ENCODE measurements around the gene ILKAP.

The ILKAP gene

DNA sequence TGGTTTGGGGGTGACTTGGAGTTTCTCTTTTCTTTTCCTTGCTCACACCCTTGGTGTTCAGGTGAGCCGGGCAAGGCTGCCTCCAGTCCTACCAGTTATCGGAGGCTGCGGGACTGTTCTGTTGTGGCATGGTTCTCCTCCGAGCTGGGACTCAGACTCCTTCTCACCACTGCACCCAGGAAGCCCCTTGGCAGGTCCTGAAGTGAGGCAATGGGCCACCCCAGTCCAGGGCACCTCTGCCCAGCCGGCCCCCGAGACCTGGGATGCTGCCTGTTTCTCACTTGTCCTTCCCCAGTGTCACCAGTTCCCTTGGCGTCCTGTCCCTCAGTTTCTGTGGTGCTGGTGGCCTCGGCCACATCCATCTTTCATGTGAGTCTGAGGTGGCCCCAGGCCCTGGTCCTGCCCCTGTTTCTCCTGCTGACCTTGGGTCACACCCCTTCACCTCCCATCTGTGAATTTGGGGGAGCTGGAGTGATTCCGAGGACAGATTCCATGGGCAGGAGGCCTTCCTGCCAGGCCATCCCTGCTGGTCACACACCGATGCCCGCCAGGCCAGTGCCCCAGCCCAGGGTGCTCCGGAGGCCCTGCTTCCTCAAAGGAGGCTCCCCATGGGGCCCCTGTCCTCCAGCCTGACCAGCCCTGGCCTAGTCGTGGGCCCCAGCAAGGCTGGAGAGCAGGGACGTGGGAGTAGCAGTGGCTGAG, 71.6 kb downstream of the ILKAP start:
- H3K27me3 Mint-ChIP-seq, result no peaks in the 10 kb centered on the region
- H3K36me3 Mint-ChIP-seq, result no peaks in the 10 kb centered on the region
- no peak overlapping the region for H3K4me3 Mint-ChIP-seq
- H3K27ac Mint-ChIP-seq, result no peak overlapping the region
- no peaks in the 10 kb centered on the region for H3K9me3 Mint-ChIP-seq
- H3K4me1 Mint-ChIP-seq, result no peaks in the 10 kb centered on the region

DNA sequence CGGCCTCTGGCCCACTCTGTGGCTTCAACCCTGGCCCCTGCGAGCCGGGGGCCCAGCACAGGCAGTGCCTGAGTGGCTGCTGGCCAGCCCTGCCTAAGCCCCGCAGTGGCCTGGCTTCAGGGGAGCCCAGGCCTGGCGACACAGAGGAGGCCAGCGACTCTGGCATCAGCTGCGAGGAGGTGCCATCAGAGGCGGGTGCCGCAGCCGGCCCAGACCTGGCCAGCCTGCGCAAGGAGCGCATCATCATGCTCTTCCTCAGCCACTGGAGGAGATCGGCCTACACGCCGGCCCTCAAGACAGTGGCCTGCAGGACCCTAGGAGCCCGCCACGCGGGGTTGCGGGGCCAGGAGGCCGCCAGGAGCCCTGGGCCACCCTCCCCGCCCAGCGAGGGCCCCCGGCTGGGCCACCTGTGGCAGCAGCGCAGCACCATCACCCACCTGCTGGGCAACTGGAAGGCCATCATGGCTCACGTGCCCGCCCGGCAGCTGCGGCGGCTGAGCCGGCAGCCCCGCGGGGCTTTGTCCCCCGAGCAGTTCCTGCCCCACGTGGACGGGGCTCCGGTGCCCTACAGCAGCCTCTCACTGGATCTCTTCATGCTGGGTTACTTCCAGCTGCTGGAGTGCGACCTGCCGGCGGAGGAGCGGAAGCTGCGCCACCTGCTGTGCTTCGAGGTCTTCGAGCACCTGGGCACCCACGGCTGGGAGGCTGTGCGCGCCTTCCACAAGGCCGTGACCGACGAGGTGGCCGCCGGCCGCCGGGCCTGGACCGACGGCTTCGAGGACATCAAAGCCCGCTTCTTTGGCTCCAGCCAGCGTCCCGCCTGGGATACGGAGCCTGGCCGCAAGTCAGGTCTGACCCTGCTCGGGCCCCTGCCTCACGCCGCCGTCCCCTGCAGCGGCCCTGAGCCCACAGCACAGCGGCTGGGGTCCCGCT, 72.5 kb downstream of the ILKAP start:
- no peaks in the 10 kb centered on the region for H3K4me1 Mint-ChIP-seq
- no peak overlapping the region for H3K4me3 Mint-ChIP-seq
- no peaks in the 10 kb centered on the region for H3K27me3 Mint-ChIP-seq
- H3K27ac Mint-ChIP-seq, result no peak overlapping the region
- H3K36me3 Mint-ChIP-seq, result no peaks in the 10 kb centered on the region
- no peaks in the 10 kb centered on the region for H3K9me3 Mint-ChIP-seq

DNA sequence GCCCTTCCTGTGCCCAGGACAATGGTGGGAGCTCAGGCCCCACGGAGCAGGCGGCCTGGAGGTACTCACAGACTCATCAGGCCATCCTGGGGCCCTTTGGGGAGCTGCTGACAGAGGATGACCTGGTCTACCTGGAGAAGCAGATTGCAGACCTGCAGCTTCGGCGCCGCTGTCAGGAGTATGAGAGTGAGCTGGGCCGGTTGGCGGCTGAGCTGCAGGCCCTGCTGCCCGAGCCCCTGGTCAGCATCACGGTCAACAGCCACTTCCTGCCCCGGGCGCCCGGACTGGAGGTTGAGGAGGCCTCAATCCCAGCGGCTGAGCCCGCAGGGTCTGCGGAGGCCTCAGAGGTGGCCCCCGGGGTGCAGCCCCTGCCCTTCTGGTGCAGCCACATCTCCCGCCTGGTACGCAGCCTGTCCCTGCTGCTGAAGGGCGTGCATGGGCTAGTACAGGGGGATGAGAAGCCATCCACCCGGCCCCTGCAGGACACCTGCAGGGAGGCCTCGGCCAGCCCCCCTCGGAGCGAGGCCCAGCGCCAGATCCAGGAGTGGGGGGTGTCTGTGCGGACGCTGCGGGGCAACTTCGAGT, 73.3 kb downstream of the ILKAP start:
- H3K9me3 Mint-ChIP-seq, result no peaks in the 10 kb centered on the region
- H3K27me3 Mint-ChIP-seq, result no peaks in the 10 kb centered on the region
- no peaks in the 10 kb centered on the region for H3K4me1 Mint-ChIP-seq
- H3K36me3 Mint-ChIP-seq, result no peaks in the 10 kb centered on the region
- H3K4me3 Mint-ChIP-seq, result no peak overlapping the region
- no peak overlapping the region for H3K27ac Mint-ChIP-seq

DNA sequence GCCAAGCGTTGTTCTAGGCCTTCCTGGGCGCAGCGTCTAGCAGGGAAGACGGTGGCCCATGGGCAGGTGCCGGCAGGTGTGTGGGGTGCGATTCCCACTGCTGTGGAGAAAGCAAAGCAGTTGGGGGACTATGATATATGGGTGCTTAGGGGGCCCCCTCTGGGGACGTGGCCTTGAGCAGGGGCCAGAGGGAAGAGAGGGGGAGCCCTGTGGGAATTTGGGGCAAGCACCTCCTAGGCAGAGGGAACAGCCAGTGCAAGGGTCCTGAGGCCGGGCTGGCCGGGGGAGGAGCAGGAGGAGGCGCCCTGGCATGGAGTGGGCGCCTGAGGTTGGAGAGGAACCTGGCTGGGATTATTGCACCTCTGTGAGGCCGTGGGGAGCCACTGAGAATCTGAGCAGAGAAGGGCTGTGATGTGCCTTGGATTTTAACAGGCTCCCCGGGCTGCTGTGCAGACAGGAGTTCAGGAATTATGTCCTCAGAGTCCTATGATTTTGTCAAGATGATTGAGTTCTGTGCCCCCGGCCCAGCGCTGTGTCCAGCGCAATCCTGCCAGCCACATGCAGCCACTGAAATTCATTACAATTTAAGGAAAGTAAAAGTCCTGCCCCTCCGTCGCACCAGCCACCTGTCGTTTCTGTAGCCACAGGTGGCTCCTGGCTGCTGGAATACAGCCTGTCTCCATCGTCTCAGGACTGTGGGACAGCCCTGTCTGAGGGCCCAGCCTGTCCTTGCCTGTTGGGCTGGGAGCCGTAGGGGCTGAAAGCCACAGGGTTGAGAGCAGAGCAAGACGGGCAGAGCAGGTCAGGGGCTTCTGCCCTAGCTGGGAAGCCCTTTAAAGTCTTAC, 74.1 kb downstream of the ILKAP start:
- H3K27me3 Mint-ChIP-seq, result no peaks in the 10 kb centered on the region
- H3K9me3 Mint-ChIP-seq, result no peaks in the 10 kb centered on the region
- no peaks in the 10 kb centered on the region for H3K4me1 Mint-ChIP-seq
- H3K4me3 Mint-ChIP-seq, result no peak overlapping the region
- no peak overlapping the region for H3K27ac Mint-ChIP-seq
- H3K36me3 Mint-ChIP-seq, result no peaks in the 10 kb centered on the region

DNA sequence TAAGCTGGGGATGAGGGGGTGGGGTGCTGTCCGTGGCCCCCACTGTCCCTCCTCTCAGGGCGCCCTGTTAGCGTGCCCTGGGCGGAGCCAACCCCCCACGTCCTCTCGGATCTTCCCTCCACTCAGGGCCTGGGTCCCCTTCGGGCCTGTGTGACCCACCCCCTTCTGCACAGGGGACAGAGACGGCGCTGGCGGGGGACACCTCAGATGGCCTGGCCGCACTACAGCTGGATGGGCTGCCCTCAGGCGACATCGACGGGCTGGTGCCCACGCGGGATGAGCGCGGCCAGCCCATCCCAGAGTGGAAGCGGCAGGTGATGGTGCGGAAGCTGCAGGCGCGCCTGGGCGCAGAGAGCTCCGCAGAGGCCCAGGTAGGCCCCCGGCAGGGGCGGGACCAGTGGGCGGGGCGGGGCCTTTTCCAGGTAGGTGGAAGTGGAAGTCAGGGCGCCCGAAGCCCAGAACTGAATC, 74.9 kb downstream of the ILKAP start:
- Mint-ChIP-seq H3K4me1 (no peaks in the 10 kb centered on the region), H3K9me3 (no peaks in the 10 kb centered on the region), H3K4me3 (no peak overlapping the region), H3K36me3 (no peaks in the 10 kb centered on the region), H3K27me3 (no peaks in the 10 kb centered on the region), H3K27ac (no peak overlapping the region)

DNA sequence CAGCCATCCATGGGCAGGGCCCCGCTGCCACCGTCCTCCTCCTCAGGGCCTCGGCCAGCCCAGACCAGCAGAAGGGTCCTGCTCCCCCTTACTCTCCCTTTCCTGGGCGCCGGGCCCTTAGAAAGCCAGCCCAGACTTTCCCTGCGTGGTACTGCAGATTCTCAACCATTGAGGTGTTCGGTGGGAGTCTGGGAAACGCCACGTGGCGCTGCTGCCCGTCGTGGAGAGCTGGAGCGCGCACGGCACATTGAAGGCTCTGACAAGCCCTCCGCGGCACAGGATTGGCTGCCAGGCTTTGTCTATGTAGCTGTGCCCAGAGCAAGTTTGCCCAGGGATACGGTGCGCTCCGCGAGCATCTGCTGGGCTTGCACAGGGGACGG, 75.4 kb downstream of the ILKAP start:
- Mint-ChIP-seq H3K27ac (no peak overlapping the region), H3K27me3 (no peaks in the 10 kb centered on the region), H3K4me3 (no peak overlapping the region), H3K36me3 (no peaks in the 10 kb centered on the region), H3K9me3 (no peaks in the 10 kb centered on the region), H3K4me1 (no peaks in the 10 kb centered on the region)

DNA sequence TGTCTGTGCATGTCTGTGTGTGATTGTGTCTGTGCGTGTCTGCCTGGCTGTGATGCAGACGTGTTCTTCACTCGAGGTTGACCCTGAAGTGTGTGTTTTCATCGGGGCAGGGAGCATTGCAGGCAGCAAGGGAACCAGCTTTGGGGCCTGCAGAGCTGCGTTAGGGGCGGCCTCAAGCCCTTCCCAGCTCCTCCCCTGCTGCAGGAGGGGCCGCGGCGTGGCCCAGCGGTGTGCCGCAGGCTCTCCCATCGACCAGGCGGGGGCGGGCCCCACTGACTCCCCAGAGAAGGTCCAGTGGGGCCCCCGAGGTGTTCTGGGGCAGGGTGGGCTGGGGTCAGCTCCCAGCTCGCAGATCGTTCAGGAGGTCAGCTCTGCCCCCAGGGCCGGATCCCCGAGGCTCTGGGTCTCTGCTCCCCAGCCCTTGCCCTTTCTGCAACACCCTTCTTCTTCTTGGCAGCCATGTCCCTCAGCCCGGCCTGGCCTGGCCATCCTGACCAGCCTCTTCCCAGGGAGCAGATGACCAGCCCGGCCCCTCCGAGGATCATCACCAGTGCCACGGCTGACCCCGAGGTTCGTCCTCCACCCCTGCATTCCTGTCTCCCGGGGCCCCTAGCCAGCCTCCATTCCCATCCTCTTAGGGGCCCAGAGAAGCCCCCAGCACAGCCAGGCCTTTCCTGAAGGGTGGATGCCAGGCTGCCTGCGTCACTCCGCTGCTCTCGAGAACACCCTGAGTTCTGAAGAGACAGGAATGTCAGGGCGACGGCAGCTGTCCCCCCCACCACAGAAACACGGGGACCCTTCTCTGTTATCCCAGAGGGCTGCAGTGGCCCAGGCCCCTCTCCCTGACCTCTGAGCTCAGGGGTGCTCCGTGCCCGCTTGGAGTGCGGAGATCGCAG, 76.1 kb downstream of the ILKAP start:
- Mint-ChIP-seq H3K36me3 (no peaks in the 10 kb centered on the region), H3K27ac (no peak overlapping the region), H3K4me3 (no peak overlapping the region), H3K4me1 (no peaks in the 10 kb centered on the region), H3K27me3 (no peaks in the 10 kb centered on the region), H3K9me3 (no peaks in the 10 kb centered on the region)

DNA sequence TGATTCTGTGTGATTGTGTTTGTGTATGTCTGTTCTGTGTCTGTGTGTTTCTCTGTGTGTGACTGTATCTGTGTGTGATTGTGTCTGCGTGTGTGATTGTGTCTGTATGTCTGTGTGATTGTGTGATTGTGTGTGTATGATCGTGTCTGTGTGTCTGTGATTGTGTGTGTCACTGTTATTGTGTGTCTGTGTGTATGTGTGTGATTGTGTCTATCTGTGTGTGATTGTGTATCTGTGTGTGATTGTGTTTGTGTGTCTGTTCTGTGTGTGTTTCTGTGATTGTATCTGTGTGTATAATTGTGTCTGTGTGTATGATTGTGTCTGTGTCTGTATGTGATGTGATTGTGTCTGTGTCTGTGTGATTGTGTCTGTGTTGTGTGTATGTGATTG, 76.7 kb downstream of the ILKAP start:
- Mint-ChIP-seq H3K4me3 (no peak overlapping the region), H3K4me1 (no peaks in the 10 kb centered on the region), H3K27me3 (no peaks in the 10 kb centered on the region), H3K9me3 (no peaks in the 10 kb centered on the region), H3K36me3 (no peaks in the 10 kb centered on the region), H3K27ac (no peak overlapping the region)

DNA sequence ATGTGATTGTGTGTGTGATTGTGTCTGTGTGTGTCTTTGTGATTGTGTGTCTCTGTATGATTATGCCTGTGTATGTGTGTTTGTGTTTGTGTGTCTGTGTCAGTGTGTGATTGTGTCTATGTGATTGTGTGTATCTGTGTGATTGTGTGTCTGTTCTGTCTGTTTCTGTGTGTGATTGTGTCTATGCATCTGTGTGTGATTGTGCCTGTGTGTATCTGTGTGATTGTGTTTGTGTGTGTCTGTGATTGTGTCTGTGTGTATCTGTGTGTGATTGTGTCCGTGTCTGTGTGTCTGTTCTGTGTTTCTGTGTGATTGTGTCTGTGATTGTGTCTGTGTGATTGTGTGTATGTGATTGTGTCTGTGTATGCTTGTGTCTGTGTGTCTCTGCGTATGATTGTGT, 77.2 kb downstream of the ILKAP start:
- Mint-ChIP-seq H3K36me3 (no peaks in the 10 kb centered on the region), H3K4me1 (no peaks in the 10 kb centered on the region), H3K27me3 (no peaks in the 10 kb centered on the region), H3K27ac (no peak overlapping the region), H3K4me3 (no peak overlapping the region), H3K9me3 (no peaks in the 10 kb centered on the region)

DNA sequence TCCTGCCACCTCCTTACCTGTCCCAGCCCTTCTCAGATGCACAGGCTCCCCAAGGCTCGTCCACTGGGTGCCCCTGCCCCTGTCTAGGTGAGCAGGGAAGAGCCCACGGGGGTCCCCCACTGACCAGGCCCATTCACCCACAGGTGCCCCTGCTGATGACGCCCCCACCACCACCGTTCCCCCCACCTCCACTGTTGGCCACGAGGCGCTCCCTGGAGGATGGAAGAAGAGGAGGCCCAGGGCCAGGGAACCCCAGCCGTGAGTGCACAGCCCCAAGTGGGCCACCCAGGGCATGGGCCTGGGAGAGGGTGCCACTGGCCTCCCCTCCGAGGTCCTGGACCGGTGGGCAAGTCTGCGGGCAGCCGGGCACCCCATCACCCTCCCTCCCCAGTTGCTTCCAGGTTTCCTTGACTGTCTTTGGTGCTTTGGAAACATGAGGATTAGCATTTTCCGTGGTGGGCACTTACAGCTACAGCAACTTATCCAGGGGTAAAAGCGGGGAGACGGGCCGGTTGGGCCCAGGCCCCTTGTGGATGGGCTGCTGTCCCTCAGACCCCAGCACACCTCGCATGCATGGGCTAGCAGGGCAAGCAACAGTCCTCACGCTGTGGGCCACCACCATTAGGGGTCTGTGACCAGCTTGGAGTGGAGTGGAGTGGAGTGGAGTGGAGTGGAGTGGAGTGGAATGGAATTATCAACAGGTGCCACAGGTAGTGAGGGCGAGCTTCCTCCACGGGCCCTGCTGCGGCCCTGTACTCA, 78.2 kb downstream of the ILKAP start:
- Mint-ChIP-seq H3K36me3 (no peaks in the 10 kb centered on the region), H3K27ac (no peak overlapping the region), H3K4me1 (no peaks in the 10 kb centered on the region), H3K9me3 (no peaks in the 10 kb centered on the region), H3K4me3 (no peak overlapping the region), H3K27me3 (no peaks in the 10 kb centered on the region)

DNA sequence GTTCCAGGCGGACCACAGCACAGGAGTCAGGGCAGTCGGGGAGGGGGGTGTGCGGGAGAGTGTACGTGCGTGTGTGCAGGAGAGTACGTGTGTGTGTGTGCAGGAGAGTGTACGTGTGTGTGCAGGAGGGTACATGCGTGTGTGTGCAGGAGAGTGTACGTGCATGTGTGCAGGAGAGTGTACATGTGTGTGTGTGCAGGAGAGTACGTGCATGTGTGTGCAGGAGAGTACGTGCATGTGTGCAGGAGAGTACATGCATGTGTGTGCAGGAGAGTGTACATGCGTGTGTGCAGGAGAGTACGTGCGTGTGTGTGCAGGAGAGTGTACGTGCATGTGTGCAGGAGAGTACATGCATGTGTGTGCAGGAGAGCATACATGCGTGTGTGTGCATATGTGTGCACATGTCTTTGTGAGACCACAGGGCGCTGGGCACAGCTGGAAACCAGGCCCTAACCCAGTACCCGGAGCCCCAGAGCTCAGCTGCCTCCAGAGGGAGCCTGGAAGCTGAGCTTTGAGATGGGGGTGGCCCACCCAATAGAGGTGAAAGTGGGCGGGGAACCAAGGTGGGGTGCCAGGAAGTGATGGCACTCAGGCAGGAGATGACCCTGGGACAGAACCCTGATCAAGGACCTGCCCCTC, 78.9 kb downstream of the ILKAP start:
- no peaks in the 10 kb centered on the region for H3K4me1 Mint-ChIP-seq
- H3K36me3 Mint-ChIP-seq, result no peaks in the 10 kb centered on the region
- H3K9me3 Mint-ChIP-seq, result no peaks in the 10 kb centered on the region
- H3K27ac Mint-ChIP-seq, result no peak overlapping the region
- H3K4me3 Mint-ChIP-seq, result no peak overlapping the region
- no peaks in the 10 kb centered on the region for H3K27me3 Mint-ChIP-seq

DNA sequence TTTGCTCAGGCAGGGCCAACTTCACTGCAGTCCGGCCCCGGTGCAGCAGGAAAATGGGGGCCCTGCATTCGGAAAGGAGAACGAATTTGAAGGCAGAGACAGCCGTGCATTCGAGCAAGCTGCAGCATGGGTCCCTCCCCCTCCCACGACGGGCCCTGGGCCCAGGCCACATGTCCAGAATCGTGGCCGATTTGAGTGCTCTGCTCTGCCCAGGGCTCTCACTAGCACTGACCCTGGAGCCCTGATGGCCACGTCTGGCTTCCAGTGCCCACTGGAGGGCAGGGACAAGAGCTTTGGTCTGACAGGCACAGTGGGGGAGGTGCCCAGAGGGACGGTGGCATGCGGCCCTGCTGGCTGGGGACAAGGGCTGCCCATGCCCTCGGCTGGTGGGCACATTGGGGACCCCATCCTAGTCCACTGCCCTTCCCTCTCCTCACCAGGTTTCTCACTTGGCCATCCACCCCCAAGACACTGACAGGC, 79.5 kb downstream of the ILKAP start:
- Mint-ChIP-seq H3K4me3 (no peak overlapping the region), H3K27ac (no peak overlapping the region), H3K36me3 (no peaks in the 10 kb centered on the region), H3K27me3 (no peaks in the 10 kb centered on the region), H3K4me1 (no peaks in the 10 kb centered on the region), H3K9me3 (no peaks in the 10 kb centered on the region)

DNA sequence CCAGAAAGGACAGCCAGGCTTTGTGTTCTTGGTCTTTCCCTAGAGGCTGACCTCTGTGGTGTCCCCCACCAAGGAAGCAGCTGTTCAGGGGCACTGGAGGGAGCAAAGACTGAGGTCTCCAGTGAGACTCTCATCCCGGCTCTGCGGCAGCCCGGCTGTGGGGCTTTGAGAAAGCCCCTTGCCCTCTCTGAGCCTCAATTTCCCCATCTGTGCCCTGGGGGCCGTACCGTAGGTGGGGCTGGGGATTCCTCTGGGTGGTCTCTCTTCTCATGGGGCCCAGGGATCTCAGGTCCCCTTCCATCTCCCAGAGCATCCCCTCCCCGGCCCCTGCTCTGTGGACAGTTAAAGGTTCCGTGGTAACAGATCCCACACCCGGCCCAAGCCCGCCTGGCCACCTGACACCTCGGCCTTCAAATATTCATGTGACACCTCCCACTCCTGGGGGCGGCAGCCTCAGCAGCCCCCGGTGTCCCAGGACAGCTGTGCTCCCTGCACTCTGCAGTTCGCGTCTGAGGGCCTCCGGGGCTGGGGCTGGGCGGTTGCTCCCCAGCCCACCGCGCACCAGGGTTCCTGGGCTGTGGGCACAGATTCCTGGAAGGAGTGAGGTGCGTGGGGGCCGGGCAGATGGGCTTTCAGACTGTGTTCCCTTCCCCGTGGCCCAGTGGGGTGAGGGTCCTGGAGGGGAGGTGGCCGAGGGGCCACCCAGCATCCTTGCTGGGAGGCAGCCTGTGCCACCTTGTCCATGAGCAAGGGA, 80.1 kb downstream of the ILKAP start:
- Mint-ChIP-seq H3K4me1 (no peaks in the 10 kb centered on the region), H3K9me3 (no peaks in the 10 kb centered on the region), H3K27me3 (no peaks in the 10 kb centered on the region), H3K4me3 (no peak overlapping the region), H3K27ac (no peak overlapping the region), H3K36me3 (no peaks in the 10 kb centered on the region)

Data from activated naive CD4-positive, alpha-beta T cell treated with anti-CD3 and anti-CD28 coated beads, Interleukin-2, amount 50 U/mL, for 24 hours (primary cell).